Spinal cord (tissue), 10 donors: Measurements from ENCODE around the gene NOM1. TPM values are rescaled to one million over a fixed set of nuclear protein-coding genes. Genes with fewer than 3 reads are reported as not detected.
"Not testable (repeated sequence)": the region's sequence is repeated elsewhere in the genome, so short reads cannot be mapped to it uniquely, and the experiment has no call there.

Experiments
- DNase-seq, 6 donors: peaks; one replicate each; pipeline versions ENCODE4 v3.0.0 to v3.0.0-alpha.2; 2013 to 2015; ENCODE audit warnings: low spot score in 6 of 6, low read depth in 4 of 6
- H3K27ac ChIP-seq: one replicate; pipeline ENCODE4 v1.5.1; 2013; ENCODE audit warnings: low read depth, low read length, control low read depth
- H3K27me3 ChIP-seq: one replicate; pipeline ENCODE4 v1.6.1; 2013; ENCODE audit warnings: low read length; ENCODE audit not compliant: control insufficient read depth, insufficient read depth
- H3K36me3 ChIP-seq: one replicate; pipeline ENCODE4 v1.6.1; 2013; ENCODE audit warnings: low read length; ENCODE audit not compliant: control insufficient read depth, insufficient read depth
- H3K4me1 ChIP-seq: one replicate; pipeline ENCODE4 v1.6.1; 2013; ENCODE audit warnings: low read length; ENCODE audit not compliant: control insufficient read depth, insufficient read depth
- H3K4me3 ChIP-seq: one replicate; pipeline ENCODE4 v1.5.1; 2013; ENCODE audit warnings: low read depth, low read length, control low read depth
- H3K9me3 ChIP-seq: one replicate; pipeline ENCODE4 v1.6.1; 2013; ENCODE audit warnings: low read length; ENCODE audit not compliant: control insufficient read depth, insufficient read depth
- WGBS: methylation state at CpG from one replicate; pipeline ENCODE4 v1.1.5; 2013; ENCODE audit warnings: missing lambda C conversion rate; ENCODE audit not compliant: insufficient coverage; 5-methylcytosine and 5-hydroxymethylcytosine counted together
- long read RNA-seq, 4 donors: transcript quantifications; one replicate each; lab custom pipeline, GENCODE V29; 2026
- polyA plus RNA-seq, 2 donors: library from polyadenylated mRNA; unstranded; fragments of 120-200 nt; gene quantifications; one replicate each; pipeline ENCODE4 v1.2.1, GENCODE V29; 2013; ENCODE audit not compliant: insufficient read length in 2 of 2
- total RNA-seq, 2 donors: library from RNA; depleted of rRNA in 1 of 2; stranded (reverse); fragments of 120-200 nt in 1 of 2; fragments of >200 nt in 1 of 2; gene quantifications; one replicate each; pipeline versions ENCODE4 v1.2.3 to v1.2.4, GENCODE V29; 2013 to 2014
- donor health status: healthy.

NOM1 gene, protein sequence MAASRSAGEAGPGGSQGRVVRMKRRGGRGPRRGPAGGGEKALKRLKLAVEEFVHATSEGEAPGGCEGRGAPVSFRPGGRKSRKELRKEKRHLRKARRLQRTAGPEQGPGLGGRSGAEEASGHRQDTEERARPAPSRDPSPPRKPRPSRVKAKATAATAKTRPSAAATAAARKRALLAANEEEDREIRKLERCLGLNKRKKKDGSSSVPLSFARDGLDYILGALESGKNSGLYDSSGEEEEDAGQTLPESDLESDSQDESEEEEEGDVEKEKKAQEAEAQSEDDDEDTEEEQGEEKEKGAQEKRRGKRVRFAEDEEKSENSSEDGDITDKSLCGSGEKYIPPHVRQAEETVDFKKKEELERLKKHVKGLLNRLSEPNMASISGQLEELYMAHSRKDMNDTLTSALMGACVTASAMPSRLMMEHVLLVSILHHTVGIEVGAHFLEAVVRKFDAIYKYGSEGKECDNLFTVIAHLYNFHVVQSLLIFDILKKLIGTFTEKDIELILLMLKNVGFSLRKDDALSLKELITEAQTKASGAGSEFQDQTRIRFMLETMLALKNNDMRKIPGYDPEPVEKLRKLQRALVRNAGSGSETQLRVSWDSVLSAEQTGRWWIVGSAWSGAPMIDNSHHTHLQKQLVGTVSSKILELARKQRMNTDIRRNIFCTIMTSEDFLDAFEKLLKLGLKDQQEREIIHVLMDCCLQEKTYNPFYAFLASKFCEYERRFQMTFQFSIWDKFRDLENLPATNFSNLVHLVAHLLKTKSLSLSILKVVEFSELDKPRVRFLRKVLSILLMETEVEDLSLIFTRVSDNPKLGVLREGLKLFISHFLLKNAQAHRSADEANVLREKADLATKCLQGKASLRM
- total RNA-seq (10 to 100 TPM; 18.1 to 22.2 TPM), polyA plus RNA-seq (10 to 100 TPM; 13.5 to 24.4 TPM)
- long read RNA-seq, donor 1, full-length matches to known transcripts = 1 of 7 reads
- long read RNA-seq, donor 1, partial matches to known transcripts = 6 of 7 reads
- long read RNA-seq, donor 1, other reads (novel, unspliced or antisense) = 0 of 7 reads
- long read RNA-seq, donor 2 = 0 reads
- long read RNA-seq, donor 3 = 0 reads
- long read RNA-seq, donor 4, full-length matches to known transcripts = 1 of 1 reads
- long read RNA-seq, donor 4, partial matches to known transcripts = 0 of 1 reads
- long read RNA-seq, donor 4, other reads (novel, unspliced or antisense) = 0 of 1 reads

DNA sequence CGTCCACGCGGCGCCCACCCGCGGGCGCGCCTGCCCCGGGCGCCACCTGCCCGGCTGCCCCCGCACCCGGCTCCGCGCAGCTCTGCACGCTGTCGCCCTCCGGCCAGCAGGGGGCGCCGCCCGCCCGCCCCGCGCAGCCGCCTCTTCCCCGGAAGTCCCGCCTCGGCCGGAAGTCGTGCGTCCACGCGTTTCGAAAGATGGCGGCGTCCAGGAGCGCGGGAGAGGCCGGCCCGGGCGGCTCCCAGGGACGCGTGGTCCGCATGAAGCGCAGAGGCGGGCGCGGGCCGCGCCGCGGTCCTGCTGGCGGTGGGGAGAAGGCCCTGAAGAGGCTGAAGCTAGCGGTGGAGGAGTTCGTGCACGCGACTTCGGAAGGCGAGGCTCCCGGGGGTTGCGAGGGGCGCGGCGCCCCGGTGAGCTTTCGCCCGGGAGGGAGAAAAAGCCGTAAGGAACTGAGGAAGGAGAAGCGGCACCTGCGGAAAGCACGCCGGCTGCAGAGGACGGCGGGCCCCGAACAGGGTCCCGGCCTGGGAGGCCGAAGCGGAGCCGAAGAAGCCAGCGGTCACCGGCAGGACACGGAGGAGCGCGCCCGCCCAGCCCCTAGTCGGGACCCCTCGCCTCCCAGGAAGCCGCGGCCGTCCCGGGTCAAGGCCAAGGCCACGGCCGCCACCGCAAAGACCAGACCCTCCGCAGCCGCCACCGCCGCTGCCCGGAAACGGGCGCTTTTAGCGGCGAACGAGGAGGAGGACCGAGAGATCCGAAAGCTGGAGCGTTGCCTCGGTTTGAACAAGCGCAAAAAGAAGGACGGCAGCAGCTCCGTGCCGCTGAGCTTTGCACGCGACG, at the start of gene NOM1:
NOM1 (plus strand) TSS at position 172 of the 840 bp plus-strand sequence; CDS start at position 198, 26 bp downstream.
- WGBS = 0% methylated on average over 115 of the region's 115 CpGs
- Histone ChIP-seq H3K27ac (no peak within 1 kb of the TSS), H3K9me3 (no peaks in the 10 kb centered on the region), H3K27me3 (peaks cover 3% of the 10 kb centered on the region), H3K4me3 (peak within 1 kb of the TSS; percentile 69), H3K4me1 (peaks cover 27% of the 10 kb centered on the region), H3K36me3 (peaks cover 21% of the 10 kb centered on the region)
- DNase-seq = peak; percentile 59 to 97 (median 86)

DNA sequence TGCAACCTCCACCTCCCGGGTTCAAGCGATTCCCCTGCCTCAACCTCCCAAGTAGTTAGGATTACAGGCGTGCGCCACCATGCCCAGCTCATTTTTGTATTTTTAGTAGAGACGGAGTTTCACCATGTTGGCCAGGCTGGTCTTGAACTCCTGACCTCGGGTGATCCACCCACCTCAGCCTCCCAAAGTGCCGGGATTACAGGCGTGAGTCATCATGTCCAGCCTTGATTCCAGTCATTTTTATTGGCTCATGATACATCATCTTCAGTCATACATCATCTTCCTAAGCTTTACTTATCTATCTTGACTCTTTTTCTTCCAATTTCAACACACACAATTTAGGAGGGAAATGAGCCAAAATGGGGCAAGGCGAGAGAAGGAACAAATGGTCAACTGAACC, 49.4 kb upstream of the NOM1 start:
- H3K4me3 ChIP-seq, H3K4me1 ChIP-seq, H3K36me3 ChIP-seq, H3K27ac ChIP-seq, DNase-seq, H3K9me3 ChIP-seq, H3K27me3 ChIP-seq: not testable (repeated sequence)
- 85% methylated on average over 9 of the region's 9 CpGs for WGBS

DNA sequence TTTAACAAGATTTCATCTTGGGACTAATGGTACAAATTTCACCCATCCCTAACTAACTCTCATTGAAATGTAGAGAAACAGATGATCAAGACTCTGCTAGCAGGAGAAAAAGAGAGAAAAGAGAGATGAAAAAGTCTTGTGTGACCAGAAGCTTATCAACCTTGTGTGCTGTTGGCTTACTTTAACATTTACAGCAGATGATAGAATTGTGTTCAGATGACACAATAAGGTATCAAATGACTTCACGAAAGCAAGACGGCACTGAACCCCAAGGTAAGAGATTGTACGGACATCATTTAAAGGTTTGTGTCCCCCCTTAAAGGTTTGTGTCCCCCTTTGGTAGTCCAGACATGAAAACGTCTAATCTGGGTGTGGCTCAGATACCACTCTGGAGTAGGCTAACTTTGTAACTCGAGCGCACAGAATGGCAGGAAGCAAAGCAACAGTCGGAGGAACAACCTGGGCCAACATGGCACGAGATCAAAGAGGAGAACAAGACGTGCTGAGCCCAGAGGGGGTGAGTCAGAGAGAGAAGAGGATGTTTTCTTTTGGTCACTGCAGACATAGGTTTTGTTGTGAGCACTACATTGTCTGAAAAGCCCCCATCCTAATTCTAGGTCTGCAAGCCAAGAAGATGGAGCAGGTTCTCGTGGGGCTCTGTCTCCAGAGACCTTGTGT, 46.1 kb upstream of the NOM1 start:
- Histone ChIP-seq H3K4me1 (peaks cover 3% of the 10 kb centered on the region), H3K27ac (no peak overlapping the region), H3K9me3 (no peaks in the 10 kb centered on the region), H3K36me3 (no peaks in the 10 kb centered on the region), H3K27me3 (no peaks in the 10 kb centered on the region), H3K4me3 (no peak overlapping the region)
- peak in 1 of 6 donors; percentile 32 for DNase-seq
- 74% methylated on average over 9 of the region's 10 CpGs for WGBS

DNA sequence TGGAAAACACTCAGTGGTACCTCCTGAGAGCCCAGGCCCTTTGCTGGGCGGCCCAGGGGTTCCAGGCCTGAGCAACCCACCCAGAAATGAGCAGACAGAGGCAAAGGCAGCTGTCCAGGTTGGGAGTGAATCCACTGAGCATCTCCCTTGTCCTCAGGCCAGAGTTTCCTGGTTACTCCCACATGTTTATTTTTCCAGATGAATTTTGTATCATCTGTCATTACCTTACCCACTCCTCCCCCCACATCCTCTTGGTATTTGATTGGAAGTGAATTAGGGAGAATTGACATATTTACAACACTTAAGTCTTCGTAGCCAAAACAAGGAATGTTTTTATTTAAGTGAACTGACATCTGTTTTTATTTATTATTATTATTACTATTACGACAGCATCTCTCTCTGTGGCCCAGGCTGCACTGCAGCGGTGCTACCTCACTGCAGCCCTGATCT, 43.3 kb upstream of the NOM1 start:
- 100% methylated on average over 2 of the region's 4 CpGs for WGBS
- H3K27me3 ChIP-seq = no peaks in the 10 kb centered on the region
- H3K9me3 ChIP-seq = no peaks in the 10 kb centered on the region
- no peak for DNase-seq
- H3K36me3 ChIP-seq = no peaks in the 10 kb centered on the region
- no peak overlapping the region for H3K4me3 ChIP-seq
- no peak overlapping the region for H3K27ac ChIP-seq
- H3K4me1 ChIP-seq = peaks cover 3% of the 10 kb centered on the region

DNA sequence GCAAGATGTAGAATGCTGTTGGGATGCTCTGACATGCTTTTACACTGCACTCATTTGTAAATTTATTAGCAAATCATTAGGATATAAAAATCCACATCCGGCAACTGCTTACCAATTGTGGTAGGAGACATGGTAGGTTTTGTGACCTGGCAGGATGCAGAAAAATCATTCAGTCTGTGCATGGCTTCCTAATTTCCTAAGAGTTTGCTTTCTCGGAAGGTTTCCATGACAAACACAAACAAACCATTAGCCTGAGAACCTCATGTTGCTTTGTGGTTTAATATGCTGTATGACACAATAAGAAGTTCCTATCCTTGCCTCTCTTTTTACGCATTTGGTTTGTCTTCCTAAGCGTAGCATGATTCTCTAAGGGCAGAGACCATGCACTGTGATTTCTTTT, 41.9 kb upstream of the NOM1 start:
- WGBS = no CpG with 5 or more reads among the region's 4 CpGs

DNA sequence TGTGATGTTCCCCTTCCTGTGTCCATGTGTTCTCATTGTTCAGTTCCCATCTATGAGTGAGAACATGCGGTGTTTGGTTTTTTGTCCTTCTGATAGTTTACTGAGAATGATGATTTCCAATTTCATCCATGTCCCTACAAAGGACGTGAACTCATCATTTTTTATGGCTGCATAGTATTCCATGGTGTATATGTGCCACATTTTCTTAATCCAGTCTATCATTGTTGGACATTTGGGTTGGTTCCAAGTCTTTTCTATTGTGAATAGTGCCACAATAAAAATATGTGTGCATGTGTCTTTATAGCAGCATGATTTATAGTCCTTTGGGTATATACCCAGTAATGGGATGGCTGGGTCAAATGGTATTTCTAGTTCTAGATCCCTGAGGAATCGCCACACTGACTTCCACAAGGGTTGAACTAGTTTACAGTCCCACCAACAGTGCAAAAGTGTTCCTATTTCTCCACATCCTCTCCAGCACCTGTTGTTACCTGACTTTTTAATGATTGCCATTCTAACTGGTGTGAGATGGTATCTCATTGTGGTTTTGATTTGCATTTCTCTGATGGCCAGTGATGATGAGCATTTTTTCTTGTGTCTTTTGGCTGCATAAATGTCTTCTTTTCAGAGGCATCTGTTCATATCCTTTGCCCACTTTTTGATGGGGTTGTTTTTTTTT, 39.8 kb upstream of the NOM1 start:
- H3K4me1 ChIP-seq, H3K9me3 ChIP-seq, H3K27me3 ChIP-seq, DNase-seq, H3K27ac ChIP-seq, H3K4me3 ChIP-seq, H3K36me3 ChIP-seq: not testable (repeated sequence)
- no CpG with 5 or more reads among the region's 3 CpGs for WGBS

More for the DNA sequence above, 41.9 kb upstream of the NOM1 start:
- no peak overlapping the region for H3K4me3 ChIP-seq
- peaks cover 3% of the 10 kb centered on the region for H3K4me1 ChIP-seq
- H3K27me3 ChIP-seq = no peaks in the 10 kb centered on the region
- no peaks in the 10 kb centered on the region for H3K9me3 ChIP-seq
- no peaks in the 10 kb centered on the region for H3K36me3 ChIP-seq
- peak in 2 of 6 donors; percentile 12 to 41 for DNase-seq
- H3K27ac ChIP-seq = no peak overlapping the region

DNA sequence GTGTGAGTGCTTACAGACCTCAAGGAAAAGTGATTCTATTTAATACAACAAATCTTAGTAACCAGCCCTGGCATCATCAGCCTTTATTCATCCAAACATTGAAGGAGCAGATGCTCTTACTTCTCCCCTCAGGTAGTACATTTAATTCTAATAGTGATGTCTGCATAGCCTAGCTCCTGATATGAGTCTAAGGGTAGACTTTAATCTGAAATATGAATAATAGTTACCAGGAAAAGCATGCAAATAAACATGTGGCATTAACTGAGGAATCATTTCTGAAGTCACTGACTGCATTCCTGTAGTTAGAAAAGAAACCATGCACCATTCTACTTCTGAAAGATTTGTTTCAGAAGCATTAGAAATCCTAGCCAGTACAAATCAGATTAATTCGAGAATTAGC, 30.9 kb upstream of the NOM1 start:
- Histone ChIP-seq H3K4me3 (no peak overlapping the region), H3K9me3 (no peaks in the 10 kb centered on the region), H3K4me1 (peaks cover 2% of the 10 kb centered on the region), H3K36me3 (no peaks in the 10 kb centered on the region), H3K27me3 (no peaks in the 10 kb centered on the region), H3K27ac (no peak overlapping the region)
- DNase-seq = no peak
- no CpG with 5 or more reads among the region's 1 CpG for WGBS

DNA sequence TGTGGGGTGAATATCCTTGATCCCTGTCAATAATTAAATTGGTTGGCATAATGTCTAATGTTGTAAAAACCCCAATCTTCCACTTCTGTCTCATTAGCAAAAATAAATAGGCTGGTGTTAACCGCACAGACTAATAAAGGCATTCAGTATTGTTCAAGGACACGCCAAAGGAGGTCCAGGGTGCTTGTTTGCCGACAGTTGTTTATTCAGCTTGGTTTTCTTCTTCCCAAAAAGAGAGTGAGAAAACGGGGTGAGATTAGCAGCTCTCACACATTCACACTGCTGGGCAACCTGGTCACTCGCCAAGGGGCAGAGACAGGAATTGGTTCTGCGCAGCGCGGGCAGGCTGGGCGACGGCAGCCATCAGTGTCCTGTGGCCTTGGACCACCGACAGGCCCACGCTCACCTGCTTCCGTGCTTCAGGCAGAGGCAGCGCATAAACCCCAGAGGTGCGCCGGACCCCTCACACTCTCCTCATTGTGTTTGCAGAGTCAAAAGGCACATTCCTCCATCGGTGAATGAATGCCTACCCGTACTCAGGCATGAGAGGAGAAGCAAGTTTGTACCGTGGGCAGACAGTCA, 30.3 kb upstream of the NOM1 start:
- H3K27me3 ChIP-seq = no peaks in the 10 kb centered on the region
- H3K9me3 ChIP-seq = no peaks in the 10 kb centered on the region
- no peaks in the 10 kb centered on the region for H3K36me3 ChIP-seq
- H3K4me3 ChIP-seq = no peak overlapping the region
- 52% methylated on average over 15 of the region's 19 CpGs for WGBS
- peaks cover 2% of the 10 kb centered on the region for H3K4me1 ChIP-seq
- no peak for DNase-seq
- H3K27ac ChIP-seq = no peak overlapping the region
